RPMI8226 (cell line): ENCODE measurements around the gene RABL2A.
"Not testable (repeated sequence)": the region's sequence is repeated elsewhere in the genome, so short reads cannot be mapped to it uniquely, and the experiment has no call there.

ENCODE experiments used
- DNase-seq: peaks from one replicate; pipeline ENCODE4 v3.0.0-alpha.2; 2015

Gene RABL2A

GRCh38 chr2:113690871-113691270 is 63.8 kb downstream of the RABL2A start:
- DNase-seq: not testable (repeated sequence)
